Rectal smooth muscle tissue (tissue), 1 donor: ENCODE results near the gene AMT.

Experiments
- H3K27ac ChIP-seq: one replicate; pipeline ENCODE4 v1.7.0; 2013; ENCODE audit warnings: low read depth, low read length, inconsistent platforms
- H3K27me3 ChIP-seq: one replicate; pipeline ENCODE4 v1.7.0; 2013; ENCODE audit warnings: low read length; ENCODE audit not compliant: control insufficient read depth, insufficient read depth
- H3K36me3 ChIP-seq: one replicate; pipeline ENCODE4 v1.7.0; 2013; ENCODE audit warnings: low read length; ENCODE audit not compliant: control insufficient read depth, insufficient read depth
- H3K4me1 ChIP-seq: one replicate; pipeline ENCODE4 v1.7.0; 2013; ENCODE audit warnings: low read length; ENCODE audit not compliant: control insufficient read depth, insufficient read depth
- H3K4me3 ChIP-seq: one replicate; pipeline ENCODE4 v1.7.0; 2013; ENCODE audit warnings: low read length
- H3K9ac ChIP-seq: one replicate; pipeline ENCODE4 v1.7.0; 2013; ENCODE audit warnings: low read length

The AMT gene

DNA sequence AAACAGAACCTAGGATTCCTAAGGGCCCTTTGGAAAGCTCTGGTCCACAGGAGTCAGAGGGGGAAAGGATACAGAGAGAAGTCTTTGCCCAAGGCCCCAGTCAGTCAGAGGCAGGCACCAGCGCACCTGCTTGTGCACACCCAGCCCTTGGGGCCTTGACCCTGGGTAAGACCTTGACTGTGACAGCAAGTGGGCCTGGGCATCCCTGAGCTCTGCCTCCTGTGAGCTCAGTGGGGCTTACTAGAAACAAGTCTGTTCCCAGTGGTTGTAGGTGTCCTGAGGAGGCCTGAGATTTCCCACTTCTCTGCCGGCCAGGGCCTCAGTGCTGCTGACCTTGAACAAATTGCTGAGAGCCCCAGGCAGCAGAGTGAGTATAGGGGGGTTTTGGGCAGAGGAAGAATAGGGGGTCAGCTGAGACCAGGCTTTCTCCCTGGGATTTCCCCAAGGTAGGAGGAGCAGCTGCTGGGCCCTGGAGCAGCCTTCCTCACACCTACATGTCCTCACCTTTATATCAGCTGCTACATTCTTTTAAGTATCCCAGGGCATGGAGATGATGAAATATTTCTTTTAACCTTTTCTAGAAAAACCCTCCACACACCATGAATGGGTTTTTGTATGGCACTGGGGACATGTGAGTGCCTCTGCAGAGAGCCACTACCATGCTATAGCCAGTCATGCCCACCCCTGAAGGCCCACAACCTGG is 38.1 kb upstream of the AMT start:
- H3K27ac ChIP-seq = no peak overlapping the region
- no peak overlapping the region for H3K9ac ChIP-seq
- H3K27me3 ChIP-seq = no peaks in the 10 kb centered on the region
- no peak overlapping the region for H3K4me3 ChIP-seq
- no peaks in the 10 kb centered on the region for H3K36me3 ChIP-seq
- H3K4me1 ChIP-seq = no peaks in the 10 kb centered on the region

DNA sequence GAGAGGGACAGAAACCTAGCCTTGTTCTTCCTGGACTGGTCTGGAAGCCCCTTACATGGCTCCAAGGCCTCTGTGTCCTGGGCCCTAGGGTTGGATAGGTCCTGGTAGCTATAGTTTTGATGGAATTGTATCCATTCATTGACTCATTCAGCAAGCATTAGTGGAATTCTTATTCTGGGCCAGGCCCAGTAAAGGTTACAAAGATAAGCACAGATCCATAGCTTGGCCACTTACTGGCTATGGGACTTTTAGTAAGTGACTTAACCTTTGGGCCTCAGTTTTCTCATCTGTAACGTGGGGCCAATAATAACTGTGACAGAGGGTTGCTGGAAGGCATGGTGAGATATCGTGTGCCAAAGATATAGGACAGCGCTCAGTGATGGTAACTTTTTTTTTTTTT is 34.2 kb upstream of the AMT start:
- H3K4me1 ChIP-seq = no peaks in the 10 kb centered on the region
- no peak overlapping the region for H3K4me3 ChIP-seq
- H3K9ac ChIP-seq = no peak overlapping the region
- H3K27ac ChIP-seq = no peak overlapping the region
- H3K36me3 ChIP-seq = no peaks in the 10 kb centered on the region
- no peaks in the 10 kb centered on the region for H3K27me3 ChIP-seq

DNA sequence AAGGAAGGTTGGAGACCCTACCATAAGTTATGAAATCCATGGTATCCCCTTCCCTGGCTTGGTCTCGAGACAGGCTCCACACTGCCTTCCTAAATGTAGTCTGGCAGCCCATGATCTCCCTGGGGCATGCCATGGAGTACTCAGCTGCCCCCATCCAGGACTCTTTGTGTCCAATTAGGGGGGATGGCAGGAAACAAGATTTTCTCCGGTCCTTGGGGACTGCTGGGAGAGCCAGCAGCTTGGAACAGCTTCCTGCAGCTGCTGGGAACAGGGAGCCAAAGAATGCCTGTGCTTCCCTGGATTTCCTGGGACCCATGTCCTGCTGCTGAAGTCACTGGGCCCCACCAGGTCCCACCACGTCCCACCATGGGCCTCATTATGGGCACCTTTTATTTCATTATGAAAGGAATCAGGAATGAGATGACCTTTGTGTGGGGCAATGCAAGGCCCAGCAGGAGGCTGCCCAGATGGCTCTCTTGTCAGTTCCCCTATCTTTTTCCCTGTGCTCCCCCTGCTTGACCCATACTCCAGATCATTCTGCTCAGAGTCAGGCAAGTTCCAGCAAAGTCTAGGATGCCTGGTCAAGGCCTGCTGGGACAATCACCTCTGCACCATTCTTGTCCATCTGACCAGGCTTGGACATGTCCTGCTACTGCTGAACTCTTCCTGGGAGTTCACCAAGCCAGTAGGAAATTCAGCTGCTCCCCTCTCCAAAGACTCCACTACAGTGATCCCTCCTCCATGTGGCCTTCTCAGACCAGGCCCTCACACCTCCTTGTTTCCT is 32.8 kb upstream of the AMT start:
- Histone ChIP-seq H3K27ac (no peak overlapping the region), H3K36me3 (no peaks in the 10 kb centered on the region), H3K27me3 (no peaks in the 10 kb centered on the region), H3K9ac (no peak overlapping the region), H3K4me3 (no peak overlapping the region), H3K4me1 (no peaks in the 10 kb centered on the region)

DNA sequence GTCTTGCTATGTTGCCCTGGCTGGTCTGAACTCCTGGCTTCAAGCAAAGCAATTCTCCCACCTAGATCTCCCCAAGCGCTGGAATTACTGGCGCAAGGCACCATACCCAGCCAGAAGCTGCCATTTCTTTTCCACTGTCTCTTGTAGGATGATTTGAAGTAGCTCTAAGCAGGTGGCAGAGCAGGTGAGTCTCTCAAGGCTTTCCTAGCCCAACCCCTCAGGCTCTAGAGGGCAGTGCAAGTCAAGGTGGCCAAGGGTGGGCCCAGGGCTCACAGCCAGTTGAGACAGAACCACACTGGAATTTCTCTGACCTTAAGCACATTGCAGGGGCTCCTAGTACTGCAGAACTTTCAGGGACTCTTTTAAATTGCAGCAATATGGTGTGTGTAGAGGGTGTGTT is 32.2 kb upstream of the AMT start:
- Histone ChIP-seq H3K4me1 (no peaks in the 10 kb centered on the region), H3K36me3 (no peaks in the 10 kb centered on the region), H3K27ac (no peak overlapping the region), H3K27me3 (no peaks in the 10 kb centered on the region), H3K9ac (no peak overlapping the region), H3K4me3 (no peak overlapping the region)

DNA sequence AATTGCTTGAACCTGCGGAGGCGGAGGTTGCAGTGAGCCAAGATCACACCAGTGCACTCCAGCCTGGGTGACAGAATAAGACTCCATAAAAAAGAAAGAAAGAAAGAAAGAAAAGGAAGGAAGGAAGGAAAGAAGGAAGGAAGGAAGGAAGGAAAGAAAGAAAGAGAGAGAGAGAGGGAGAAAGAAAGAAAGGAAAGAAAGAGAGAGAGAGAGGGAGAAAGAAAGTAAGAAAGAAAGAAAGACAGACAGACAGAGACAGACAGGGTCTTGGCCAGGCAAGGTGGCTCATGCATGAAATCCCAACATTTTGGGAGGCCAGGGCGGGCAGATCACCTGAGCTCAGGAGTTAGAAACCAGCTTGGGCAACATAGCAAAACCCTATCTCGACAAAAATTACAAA is 31.3 kb upstream of the AMT start:
- H3K4me3 ChIP-seq = no peak overlapping the region
- H3K27ac ChIP-seq = no peak overlapping the region
- H3K4me1 ChIP-seq = no peaks in the 10 kb centered on the region
- no peak overlapping the region for H3K9ac ChIP-seq
- H3K27me3 ChIP-seq = no peaks in the 10 kb centered on the region
- H3K36me3 ChIP-seq = no peaks in the 10 kb centered on the region

DNA sequence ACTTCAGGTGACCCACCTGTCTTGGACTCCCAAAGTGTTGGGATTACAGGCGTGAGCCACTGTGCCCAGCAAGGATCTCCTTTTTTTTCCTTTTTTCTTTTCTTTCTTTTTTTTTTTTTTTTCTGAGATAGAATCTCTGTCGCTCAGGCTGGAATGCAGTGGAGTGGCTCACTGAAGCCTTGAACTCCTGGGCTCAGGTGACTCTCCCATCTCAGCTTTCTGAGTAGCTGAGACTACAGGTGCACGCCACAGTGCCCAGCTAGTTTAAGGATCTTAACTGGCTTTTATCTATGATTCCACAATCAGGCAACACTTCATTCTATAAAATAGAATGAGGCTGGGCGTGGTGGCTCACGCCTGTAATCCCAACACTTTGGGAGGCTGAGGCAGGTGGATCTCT is 23.1 kb upstream of the AMT start:
- H3K9ac ChIP-seq = no peak overlapping the region
- H3K27me3 ChIP-seq = no peaks in the 10 kb centered on the region
- H3K4me3 ChIP-seq = no peak overlapping the region
- H3K4me1 ChIP-seq = no peaks in the 10 kb centered on the region
- H3K27ac ChIP-seq = no peak overlapping the region
- no peaks in the 10 kb centered on the region for H3K36me3 ChIP-seq

DNA sequence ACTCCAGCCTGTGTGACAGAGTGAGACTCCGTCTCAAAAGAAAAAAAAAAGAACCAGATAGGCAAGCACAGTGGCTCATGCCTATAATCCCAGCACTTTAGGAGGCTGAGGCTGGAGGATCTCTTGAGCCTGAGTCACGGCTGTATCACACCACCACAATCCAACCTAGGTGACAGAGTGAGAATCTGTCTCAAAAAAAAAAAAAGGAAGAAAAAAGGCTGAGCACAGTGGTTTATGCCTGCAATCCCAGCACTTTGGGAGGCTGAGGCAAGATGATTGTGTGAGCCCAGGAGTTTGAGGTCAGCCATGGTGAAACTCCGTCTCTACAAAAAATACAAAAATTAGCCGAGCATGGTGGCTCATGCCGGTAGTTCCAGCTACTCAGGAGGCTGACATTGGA is 12.5 kb upstream of the AMT start:
- Histone ChIP-seq H3K27ac (no peak overlapping the region), H3K4me1 (no peaks in the 10 kb centered on the region), H3K36me3 (no peaks in the 10 kb centered on the region), H3K27me3 (no peaks in the 10 kb centered on the region), H3K9ac (no peak overlapping the region), H3K4me3 (no peak overlapping the region)

DNA sequence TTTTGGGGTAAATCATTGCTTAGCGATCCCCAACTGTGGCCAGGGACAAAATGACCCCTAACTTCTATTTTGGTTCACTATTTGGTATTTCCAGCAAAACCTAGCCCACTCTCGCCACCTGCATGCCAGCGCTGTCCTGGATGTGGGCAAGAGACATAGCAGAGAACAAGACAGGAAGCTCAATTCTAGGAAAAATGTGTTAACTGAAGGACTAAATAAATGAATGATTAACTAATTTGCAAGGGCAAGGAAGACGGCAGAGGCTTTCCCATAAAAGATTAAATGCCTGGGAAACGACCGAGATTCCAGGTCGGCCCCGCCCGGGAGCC is 6.4 kb upstream of the AMT start:
- Histone ChIP-seq H3K4me1 (peaks cover 2% of the 10 kb centered on the region), H3K9ac (peak overlapping the region; percentile 70), H3K27ac (peak overlapping the region; percentile 93)

DNA sequence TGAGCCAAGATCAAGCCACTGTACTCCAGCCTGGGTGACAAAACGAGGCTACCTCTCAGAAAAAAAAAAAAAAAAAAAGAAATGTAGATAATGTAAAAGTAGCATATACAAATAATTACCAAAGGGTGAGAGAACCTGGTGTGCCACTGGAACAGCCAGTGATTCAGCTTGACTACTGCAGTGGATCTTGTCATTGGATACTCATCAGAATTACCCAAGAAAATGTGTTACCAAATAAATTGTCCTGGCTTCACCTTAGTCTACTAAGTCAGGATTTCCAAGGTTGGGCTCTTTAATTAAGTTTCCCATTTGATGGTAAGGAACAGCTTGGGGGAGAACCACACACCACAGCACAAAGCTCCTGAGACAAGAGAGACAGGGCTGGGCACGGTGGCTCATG is 5.3 kb upstream of the AMT start:
- H3K36me3 ChIP-seq = peaks cover 8% of the 10 kb centered on the region
- peaks cover 3% of the 10 kb centered on the region for H3K4me1 ChIP-seq
- no peak overlapping the region for H3K9ac ChIP-seq
- H3K27ac ChIP-seq = no peak overlapping the region
- H3K4me3 ChIP-seq = no peak overlapping the region
- H3K27me3 ChIP-seq = no peaks in the 10 kb centered on the region

More for the DNA sequence above, 6.4 kb upstream of the AMT start:
- Histone ChIP-seq H3K36me3 (peaks cover 8% of the 10 kb centered on the region), H3K4me3 (peak overlapping the region; percentile 93), H3K27me3 (no peaks in the 10 kb centered on the region)

DNA sequence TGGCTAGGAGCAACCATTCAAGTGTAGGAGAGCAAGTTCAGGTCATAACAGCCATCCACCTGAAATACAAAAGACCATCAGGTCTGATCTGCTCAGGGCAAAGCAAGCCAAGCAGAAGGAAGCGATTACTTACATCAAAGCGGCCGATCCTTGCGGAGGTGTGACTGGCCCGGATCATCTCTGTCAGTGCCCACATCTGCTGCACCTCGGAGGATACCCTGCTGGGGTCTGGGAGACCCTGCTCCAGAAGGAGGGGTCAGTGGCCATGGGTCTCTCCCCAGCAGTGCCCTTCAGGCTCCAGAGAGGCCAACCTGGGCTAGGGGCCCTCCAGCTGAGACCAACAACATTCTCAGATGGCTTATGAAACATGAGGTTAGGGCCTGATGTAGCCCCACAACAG is 2.5 kb upstream of the AMT start:
- no peak overlapping the region for H3K9ac ChIP-seq
- no peak overlapping the region for H3K27ac ChIP-seq
- peaks cover 8% of the 10 kb centered on the region for H3K36me3 ChIP-seq
- H3K4me3 ChIP-seq = no peak overlapping the region
- H3K27me3 ChIP-seq = no peaks in the 10 kb centered on the region
- H3K4me1 ChIP-seq = peaks cover 4% of the 10 kb centered on the region

DNA sequence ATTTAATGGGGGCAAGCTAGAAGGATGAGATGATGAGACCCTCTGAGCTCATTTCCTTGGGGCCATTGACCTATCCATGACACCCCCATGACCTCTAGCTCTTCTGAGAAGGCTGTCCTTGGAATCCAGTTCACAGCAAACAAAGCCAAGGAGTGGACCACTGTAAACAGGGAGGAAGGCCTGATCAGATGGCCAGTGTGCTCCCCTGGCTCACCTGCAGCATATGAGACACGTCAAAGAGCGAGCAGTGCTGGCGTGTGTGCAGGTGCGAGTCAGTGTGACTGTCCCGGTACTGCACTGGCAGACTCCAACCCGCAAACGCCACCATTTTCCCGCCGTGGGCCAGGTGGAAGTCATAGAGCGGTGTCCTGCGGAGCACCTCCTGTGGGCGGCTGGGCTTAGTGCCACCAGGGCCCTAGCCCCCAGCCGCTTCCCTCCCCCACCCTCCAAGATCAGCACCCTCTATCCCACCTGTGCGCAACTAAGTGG is 339 bp downstream of the AMT start:
- Histone ChIP-seq H3K4me1 (peaks cover 2% of the 10 kb centered on the region), H3K27me3 (no peaks in the 10 kb centered on the region), H3K4me3 (peak overlapping the region; percentile 63), H3K27ac (peak overlapping the region; percentile 40), H3K36me3 (peaks cover 8% of the 10 kb centered on the region), H3K9ac (no peak overlapping the region)

DNA sequence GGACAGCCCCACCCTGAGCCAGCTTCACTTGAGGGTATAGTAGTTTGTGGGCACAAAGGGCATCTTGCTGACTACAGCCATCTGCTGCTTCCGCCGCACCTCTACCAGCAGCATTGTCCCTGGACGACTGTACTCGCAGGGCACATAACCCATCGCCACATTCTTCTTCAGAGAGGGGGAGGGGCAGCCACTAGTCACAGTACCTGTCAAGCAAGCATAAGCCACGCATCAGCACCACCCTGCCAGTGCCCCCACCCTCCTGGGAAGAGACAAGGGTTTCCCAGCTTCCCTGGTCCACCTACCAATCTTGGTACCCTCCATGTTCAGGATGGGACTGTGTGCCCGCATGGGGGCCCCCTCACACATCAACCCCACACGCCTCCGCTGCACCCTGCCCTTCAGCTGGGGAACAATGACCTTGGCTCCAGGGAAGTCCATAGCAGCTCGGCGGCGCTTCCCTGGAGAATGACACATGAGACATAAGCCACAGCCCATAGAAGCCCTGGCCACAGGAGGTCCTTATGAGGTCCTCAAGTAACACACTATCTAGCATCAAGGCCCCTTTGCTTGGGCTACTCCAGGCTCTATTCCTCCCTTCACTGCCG is 4.7 kb downstream of the AMT start:
- Histone ChIP-seq H3K27ac (no peak overlapping the region), H3K27me3 (no peaks in the 10 kb centered on the region), H3K4me1 (peaks cover 8% of the 10 kb centered on the region), H3K9ac (no peak overlapping the region), H3K36me3 (peaks cover 3% of the 10 kb centered on the region), H3K4me3 (no peak overlapping the region)
